HG03521 (cell line): ENCODE data around the gene ADK.

Source experiments
- ATAC-seq: cut with Tn5 transposase; IDR thresholded peaks from one replicate; pipeline ENCODE4 v1.9.1; 2021; ENCODE audit warnings: mild to moderate bottlenecking, moderate library complexity; ENCODE audit not compliant: unreplicated experiment

The ADK gene

DNA sequence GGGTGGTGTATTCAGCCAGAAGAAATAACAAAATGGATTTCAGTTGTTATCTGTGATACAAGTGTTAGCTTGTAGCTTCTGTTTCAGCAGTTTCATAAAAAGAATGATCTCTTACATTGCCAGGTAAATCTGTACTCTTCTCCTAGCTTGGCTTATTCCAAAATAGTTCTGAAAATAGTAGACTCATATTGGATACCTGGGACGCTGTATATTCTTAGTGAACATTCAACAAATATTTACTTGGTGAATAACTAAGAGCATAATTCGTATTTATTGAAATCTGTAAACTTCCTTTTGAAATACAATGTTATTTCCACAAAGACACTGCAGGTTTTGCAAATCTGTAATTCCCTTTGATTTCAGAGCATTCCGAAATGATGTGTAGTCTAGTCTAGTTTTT is 249.2 kb downstream of the ADK start:
- ATAC-seq: no peak

DNA sequence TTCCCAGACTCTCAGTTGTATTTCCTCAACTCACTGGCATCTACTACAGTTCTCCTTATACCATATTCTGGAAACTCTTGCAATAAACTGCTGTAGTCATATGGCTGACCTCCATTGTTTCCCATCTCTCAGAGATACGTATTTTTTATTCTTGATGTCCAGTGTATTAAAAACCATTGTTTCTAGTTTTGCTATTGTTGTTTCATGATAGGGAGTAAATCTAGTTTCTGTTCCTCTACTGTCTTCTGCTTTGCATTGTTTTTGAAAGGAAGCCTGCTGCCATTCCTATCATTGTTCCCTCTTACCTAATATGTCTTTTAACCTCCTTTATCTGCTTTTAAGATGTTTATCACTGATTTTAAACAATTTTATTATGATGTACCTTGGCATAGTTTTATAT is 255.0 kb downstream of the ADK start:
- no peak for ATAC-seq

DNA sequence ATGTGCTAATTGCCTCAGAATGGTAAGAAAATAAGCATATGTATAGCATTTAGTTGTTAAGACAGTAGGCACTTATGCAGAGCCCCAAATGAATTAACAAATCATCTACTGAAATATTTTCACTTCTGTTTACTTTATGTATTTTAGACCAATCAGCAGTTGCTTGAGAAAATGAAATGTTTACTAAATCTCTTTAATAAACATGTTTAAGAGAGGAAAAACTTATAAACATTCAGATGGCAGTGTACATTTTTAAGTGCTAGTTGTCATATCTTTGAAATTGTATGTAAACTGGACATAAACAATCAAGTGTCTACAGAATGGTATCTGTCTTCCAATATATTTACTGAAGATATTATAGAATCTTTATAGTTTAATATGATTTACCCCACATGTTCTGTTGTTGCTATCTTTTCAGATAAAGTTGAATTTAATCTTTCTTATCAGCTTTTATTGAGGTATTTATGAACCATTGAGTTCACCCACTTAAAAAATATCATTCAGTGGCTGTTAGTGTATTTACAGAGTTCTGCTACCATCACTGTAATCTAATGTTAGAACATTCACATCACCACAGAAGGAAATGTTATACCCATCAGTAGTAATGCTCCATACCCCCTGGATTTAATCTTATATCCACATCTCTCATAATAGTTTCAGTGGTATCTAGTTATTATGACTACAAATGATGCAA is 264.3 kb downstream of the ADK start:
- ATAC-seq: no peak

DNA sequence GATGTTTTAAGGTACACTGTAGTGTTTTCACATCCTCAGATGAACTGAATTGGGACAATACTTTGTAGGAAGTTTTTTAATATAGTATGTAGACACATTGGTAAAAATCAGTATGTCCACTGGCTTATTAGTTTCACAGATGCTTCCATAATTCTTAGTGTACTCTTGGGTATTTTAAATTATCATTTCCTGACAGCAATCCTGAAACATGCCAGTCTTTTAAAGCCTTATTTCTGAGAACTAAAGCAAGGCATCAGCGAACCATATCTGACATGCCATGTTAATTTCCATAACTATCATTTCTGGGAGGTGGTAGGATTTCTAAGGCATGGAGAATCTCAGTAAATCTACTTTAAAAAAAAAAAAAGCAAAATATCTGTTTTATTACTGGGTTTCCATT is 266.4 kb downstream of the ADK start:
- ATAC-seq: no peak

DNA sequence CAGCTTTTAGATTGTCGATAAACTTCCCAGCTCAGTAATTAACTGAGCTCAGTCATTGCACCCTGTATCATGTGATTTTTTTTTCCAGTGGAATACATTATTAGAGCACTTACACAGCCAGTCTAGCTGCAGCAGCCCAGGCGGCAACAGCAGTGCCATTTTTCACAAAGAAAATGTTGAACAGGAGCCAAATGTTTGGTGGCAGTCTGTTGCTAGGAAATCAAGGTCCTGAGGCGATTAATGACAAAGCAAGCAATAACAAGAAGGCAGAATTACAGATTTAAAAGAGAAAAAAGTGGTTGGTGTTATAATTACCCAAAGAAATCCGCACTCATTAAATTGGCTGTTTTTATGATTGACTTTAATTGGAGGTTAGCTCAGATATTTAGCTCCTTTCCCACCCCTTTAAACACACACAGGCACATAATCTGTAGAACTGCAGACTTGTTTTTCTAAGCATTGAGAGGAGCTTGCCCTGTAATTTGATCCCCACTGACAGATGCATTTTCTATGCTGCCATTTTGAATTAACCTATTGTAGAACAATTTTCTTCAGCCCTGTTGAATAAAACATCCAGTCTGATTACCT is 267.4 kb downstream of the ADK start:
- ATAC-seq: no peak

DNA sequence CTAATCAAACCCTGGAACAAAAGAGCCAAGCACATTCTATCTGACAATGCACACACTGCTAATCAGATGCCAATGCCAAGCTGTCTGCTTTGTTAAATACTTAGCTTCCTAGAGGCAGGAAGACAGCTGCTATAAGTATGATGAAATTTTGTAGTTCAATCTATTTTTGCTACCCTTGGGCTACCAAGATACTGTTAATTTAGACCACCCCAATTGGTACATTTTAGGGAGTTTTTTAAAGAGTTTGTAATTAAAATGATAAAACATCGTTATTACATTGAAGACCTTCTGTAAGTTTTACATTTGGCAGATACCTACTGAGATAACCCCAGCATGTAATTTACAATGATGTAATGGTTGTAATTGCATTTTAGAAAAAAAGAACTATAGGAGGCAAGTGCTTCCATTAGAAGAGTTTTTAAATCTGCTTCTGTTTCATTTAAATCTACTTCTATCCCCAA is 268.5 kb downstream of the ADK start:
- ATAC-seq: no peak

DNA sequence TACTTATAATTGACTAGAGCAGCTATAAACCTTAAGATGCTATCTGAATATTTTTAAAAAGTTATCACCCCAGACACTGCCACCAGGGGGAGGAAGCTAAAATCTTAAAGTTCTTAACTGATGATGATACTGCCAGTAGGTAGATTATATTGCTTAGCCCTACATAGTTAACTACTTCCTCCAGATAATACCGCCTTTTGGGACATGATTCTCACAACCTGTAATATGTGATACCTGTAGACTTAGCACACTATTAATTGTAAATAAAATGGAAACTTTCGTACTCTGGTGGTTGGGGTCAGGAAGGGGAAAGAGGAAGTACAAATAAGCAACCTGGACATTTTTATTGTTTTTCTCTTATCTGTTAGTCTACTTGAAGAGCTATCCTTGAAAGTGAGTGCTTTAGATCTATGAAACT is 268.9 kb downstream of the ADK start:
- ATAC-seq: no peak

DNA sequence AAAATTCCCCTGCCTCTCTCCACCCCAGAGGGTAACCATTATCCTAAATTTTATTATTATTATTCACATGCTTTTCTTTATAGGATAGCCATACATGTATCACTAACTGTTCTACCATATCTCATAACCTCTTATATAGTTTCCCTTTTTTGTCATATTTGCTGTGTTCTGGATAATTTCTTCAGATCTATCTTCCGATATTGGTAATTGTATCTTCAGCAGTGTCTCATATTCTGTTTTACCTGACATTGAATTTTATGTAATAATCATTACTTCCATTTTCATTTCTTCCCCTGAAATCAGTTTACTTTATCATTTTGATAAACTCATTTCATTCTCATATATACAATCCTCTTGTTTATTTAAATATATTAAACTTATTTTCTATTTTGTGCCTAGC is 273.5 kb downstream of the ADK start:
- ATAC-seq: no peak

DNA sequence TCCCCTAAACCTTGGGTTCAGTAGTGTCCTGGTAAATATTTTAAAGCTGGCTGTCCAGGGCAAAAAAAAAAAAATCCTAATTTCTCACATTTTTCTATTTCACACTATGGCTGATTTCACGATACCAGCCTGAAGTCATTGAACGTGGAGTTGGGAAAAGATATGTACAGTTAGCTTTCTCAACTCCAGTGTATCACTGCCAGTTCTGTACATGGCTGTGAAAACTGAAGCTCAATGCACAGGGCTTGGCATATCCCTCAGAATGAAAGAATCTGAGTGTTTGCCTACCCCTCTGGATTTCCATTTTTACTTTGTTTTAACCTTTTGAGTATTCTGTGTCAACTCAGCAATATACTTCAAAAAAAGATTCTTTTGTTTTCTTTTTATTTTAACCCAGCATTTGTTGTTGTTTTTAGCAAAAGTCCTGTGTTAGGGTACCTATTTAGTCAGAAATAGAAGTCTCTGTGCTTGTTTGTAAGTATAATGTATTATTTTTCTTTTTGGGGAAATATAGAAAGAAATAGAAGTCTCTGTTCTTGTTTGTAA is 274.5 kb downstream of the ADK start:
- no peak for ATAC-seq

DNA sequence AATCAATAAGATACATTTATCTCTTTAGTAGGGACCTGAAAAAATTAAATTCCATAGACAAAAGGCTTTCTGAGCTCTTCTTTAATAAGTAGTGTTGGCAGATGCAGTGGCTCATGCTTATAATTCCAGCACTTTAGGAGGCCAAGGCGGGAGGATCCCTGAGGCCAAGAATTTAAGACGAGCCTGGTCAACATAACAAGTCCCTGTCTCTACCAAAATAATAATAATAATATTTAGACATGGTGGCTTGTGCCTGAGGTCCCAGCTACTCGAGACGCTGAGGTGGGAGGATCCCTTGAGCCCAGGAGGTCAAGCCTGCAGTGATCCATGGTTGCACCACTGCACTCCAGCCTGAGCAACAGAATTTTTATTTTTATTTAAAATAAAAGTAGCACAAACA is 280.8 kb downstream of the ADK start:
- no peak for ATAC-seq

DNA sequence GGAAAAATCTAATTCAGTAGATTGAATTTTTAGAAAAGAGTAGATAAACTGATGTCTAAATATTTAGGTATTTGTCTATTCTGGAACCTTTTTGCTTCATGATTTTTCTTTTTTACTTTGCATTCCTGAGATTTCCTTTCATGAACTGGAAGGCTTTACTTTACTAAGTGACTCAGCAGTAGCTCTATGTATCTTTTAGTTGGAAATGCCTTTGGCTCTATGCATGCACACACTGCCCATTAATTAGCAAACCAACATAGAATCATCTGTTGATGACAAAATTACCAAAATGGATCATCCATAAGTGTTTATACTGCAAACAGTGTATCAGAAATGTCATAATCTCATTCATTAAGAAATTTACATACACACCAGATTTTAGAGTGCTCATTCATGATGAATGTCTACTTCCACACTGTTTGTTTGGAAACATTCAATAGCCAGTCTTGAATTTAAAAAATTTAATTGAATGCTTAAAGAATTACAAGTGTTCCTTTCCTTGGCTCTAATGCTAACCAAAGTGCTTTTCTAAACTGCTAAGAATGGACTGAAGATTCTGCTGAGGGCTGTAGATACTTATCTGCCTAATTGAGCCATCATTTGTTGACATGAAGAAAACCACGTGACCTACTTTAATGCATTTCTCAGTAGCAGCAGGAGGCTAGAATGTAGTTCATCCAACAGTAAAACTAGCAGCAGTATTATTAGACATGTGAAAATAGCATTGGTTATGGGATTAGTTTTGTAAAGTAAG is 282.0 kb downstream of the ADK start:
- no peak for ATAC-seq

DNA sequence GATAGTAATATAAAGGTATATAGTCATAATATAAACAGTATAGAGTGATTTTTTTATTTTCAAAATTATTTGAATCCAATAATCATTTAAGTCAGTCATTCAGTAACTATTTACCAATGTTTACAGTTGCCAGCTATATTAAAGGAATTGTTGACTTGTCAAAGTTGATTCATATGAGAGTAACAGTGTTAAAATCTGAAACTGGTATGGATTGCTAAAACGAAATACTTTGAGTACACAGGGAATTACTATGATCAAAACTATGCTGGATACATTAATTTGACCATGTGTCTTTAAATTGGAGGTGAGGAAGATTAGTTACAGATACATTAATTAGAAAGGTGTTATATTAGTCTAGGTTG is 282.6 kb downstream of the ADK start:
- no peak for ATAC-seq

DNA sequence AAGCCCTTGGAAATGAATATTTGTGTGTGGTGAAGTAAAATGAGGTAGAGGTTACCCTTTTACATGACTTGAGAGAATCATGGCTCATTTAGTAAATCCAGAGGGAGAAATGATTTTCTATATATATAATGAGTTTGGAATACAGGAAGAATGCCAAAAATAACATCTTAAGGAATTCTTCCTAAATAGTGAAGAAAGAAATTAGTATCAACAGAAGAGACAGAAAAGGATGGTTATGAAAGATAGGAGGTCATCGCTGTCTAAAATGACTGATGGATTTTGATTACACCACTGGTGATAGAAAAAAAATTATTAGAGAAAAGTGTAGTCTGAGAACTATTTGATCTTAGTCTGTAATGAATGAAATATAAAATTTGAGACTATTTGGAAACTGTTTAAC is 283.0 kb downstream of the ADK start:
- no peak for ATAC-seq

DNA sequence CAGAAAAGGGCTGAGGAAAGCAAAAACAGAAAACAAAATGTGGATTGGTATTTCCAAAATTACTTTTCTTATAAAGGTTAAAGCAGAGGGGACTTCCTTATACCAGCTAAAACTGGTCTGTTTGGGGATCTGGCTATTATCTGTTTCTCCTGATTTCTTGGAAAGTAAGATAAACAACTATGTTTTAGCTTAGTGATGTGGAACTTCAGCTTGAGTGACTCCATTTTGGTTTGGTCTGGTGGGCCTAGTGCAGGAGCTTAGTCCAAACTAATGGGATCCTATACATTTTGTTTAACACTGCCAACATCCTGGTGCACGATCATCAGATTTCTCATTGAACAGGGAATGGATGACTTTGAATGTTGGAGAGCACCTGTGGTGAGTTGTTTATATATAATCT is 283.5 kb downstream of the ADK start:
- no peak for ATAC-seq

DNA sequence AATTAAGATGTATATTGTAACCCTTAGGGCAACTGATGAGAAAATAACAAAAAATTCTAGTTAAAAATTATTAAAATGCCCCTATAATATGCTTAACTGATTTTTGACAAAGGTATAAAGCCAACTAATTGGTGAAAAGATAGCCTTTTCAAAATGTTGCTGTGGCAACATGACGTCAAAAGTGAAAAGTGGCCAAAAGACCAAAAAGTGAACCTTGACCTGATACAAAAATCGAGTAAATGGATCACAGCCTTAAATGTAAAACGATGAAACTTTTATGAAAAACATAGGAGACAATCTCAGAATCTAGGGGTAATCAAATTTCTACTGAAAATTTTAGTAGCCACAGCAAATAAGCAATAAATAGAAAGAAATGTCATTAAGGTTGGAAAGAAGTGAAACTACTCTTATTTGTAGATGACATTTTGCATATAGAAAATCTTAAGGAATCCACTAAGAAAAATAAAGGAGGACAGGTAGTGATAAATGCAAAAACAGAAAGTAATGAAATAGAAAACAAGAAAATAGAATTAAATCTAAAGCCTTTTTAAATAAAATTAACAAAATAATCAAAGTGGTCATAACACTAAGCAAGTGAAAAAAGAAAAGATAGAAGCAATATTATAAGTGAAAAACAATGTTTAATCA is 285.6 kb downstream of the ADK start:
- ATAC-seq: no peak

DNA sequence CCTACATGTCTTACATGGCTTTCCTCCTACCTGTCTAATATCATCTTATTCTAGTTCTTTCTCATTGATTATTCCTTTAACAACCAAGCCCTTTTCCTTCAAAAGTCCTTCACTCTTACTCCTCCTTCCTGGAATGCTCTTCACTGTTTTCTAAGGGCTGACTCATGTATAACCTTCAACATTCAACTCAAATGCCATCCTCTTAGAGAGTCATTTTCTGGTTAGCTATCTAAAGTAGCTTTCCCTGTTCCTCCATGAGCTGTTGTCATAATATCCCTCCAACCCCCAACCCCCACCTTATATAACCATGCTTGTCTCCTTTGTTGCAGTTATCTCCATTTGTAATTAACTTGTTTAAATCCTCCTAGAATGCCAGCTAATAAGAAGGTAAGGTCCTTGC is 286.8 kb downstream of the ADK start:
- no peak for ATAC-seq

DNA sequence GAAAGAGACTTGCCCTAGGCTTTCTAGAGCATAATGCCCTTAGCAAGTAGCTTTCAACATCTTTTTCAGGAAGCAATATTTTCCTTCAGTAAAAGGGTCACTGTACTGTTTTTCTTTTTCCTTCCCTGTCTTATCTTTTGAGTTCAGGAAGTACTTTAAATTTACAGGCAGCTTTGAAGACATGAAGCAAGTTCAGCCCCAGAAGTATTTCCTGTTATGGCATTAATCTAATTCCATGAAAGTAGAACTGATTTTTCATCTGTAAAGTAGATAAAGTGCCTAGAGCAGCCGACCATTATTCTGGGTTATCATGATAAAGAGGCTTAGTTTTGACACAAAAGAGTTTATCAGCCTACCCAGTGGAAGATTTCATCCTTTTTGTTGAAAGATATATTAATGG is 288.2 kb downstream of the ADK start:
- ATAC-seq: no peak

DNA sequence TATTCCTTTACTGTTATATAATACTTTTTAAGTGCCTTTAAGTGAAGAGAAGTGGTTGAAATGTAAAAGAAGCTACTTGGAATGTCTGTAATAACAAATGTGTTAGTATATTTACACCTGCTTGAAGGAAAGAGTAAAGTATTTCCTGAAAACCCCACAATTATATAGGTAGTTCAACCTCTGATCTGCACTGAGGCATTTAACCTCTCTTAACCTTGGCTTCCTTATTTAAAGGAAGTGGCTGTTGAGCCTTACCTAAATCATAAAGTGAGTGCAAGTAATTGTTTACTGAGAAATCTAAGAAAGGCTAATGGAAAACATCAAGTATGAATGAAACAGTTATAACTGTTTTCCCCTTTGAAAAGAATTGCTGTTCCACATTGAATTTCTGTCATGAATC is 294.5 kb downstream of the ADK start:
- ATAC-seq: no peak

DNA sequence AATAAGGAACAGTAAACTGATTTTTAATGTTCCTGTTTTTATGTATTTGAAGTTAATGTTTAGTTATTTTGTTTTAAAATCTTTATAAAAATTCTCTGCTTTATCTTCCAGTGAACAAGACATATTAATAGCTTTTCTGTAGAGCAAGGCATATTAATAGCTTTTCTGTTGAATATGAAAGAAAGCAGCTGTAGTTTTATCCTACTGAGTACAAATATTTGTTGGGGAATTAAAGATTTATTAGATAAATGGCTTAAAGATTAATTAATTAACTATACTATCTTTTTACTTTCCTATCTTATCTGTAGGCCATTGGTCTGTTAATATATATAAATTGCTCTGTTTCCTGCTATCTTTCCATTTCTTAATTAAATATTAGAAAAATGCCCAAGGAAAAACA is 299.6 kb downstream of the ADK start:
- ATAC-seq: no peak

DNA sequence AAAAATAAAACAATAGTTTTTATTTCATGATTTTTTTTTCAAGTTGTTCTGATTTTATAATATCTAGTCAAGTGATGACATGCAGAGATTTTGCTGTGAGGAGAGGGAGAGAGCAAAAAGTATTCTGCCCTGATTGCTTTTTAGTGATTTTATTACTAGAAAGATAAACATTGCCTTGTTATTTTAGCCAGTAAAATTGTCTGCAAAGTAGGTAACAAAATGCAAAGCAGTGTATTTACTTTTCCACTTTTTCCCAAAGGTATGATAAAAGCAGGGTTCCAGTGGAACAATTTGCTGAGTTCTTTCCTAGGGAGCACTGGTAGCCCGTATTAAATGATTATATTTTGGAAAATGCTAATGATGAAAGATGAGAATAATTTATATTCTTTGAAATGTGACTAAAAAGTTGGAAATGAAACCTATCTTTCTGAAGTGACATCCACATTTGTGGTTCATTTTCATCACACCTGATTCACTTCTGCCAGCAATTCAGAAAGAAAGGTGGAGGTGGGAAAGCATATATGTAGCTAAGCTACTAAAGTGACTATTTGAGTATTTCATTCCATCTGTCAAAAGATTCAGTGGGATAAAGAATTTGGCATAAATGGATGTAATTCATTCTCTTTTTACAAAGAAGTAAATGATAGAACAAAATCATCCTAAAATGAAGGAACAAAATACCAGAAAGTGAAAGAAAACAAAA is 300.3 kb downstream of the ADK start:
- ATAC-seq: no peak

DNA sequence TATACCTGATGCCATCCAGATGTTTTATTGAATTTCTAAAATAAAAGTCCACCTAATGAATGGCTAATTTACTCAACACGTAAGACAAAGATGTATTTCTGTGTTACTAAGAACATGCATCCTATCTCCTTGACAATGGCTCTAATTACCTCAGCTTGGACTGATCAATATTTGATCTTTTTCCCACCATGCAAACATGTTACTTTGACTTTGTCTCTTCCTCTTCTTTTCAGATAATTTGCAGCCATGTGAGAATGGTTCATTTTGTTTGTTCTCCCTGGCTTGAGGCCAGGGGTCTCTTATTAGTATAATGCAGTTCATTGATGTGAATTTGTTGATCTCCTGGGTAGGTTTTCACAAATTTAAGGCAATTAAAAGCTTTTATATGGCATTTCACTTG is 302.1 kb downstream of the ADK start:
- no peak for ATAC-seq
